ENCODE results near the gene PDZD8. TPM values are rescaled to one million over a fixed set of nuclear protein-coding genes. Genes with fewer than 3 reads are reported as not detected.
"Not testable (repeated sequence)": the region's sequence is repeated elsewhere in the genome, so short reads cannot be mapped to it uniquely, and the experiment has no call there.

PDZD8 gene
- total RNA-seq, 2 donors from 2014 or later, result 13.1 to 16.6 TPM

GRCh38 chr10:117334926-117335325 is 40.3 kb downstream of the PDZD8 start:
- Mint-ChIP-seq H3K36me3 (peaks cover 24 to 25% of the 10 kb centered on the region in 2 donors), H3K27ac (no peak overlapping the region)

GRCh38 chr10:117334066-117334465 is 41.2 kb downstream of the PDZD8 start:
- ATAC-seq, result no peak
- H3K27ac Mint-ChIP-seq, result no peak overlapping the region
- DNase-seq (ENCODE audit: low spot score in 2 of 2), result no peak
- H3K36me3 Mint-ChIP-seq, result peaks cover 24 to 25% of the 10 kb centered on the region in 2 donors
- no peaks in the 10 kb centered on the region for H3K9me3 Mint-ChIP-seq

More at GRCh38 chr10:117334926-117335325, 40.3 kb downstream of the PDZD8 start:
- no peaks in the 10 kb centered on the region for H3K9me3 Mint-ChIP-seq
- ATAC-seq, result no peak
- DNase-seq (ENCODE audit: low spot score in 2 of 2), result no peak

GRCh38 chr10:117327262-117327661 is 48.0 kb downstream of the PDZD8 start:
- H3K9me3 Mint-ChIP-seq, result no peaks in the 10 kb centered on the region
- H3K27ac Mint-ChIP-seq, result no peak overlapping the region
- DNase-seq (ENCODE audit: low spot score in 2 of 2), result no peak
- ATAC-seq, result no peak
- H3K36me3 Mint-ChIP-seq, result peaks cover 0 to 13% of the 10 kb centered on the region in 2 donors

- Mint-ChIP-seq H3K9me3 (no peaks in the 10 kb centered on the region), H3K36me3 (peaks cover 0 to 13% of the 10 kb centered on the region in 2 donors), H3K27ac (no peak overlapping the region)
- no peak for DNase-seq (ENCODE audit: low spot score in 2 of 2)
- no peak for ATAC-seq
These were observed 50.9 kb downstream of the PDZD8 start for GRCh38 chr10:117324367-117324766.

GRCh38 chr10:117322260-117322659 is 53.0 kb downstream of the PDZD8 start:
- DNase-seq (ENCODE audit: low spot score in 2 of 2), result no peak
- no peak overlapping the region for H3K27ac Mint-ChIP-seq
- H3K9me3 Mint-ChIP-seq, result no peaks in the 10 kb centered on the region
- no peak for ATAC-seq
- peaks cover 0 to 13% of the 10 kb centered on the region in 2 donors for H3K36me3 Mint-ChIP-seq

GRCh38 chr10:117320050-117320665 is 55.1 kb downstream of the PDZD8 start:
- DNase-seq (ENCODE audit: low spot score in 2 of 2) (no peak), ATAC-seq (no peak)
- H3K9me3 Mint-ChIP-seq, result no peaks in the 10 kb centered on the region
- no peak overlapping the region for H3K27ac Mint-ChIP-seq
- H3K36me3 Mint-ChIP-seq, result no peaks in the 10 kb centered on the region

GRCh38 chr10:117318909-117319308 is 56.3 kb downstream of the PDZD8 start:
- no peaks in the 10 kb centered on the region for H3K9me3 Mint-ChIP-seq
- no peak for DNase-seq (ENCODE audit: low spot score in 2 of 2)
- H3K36me3 Mint-ChIP-seq, result peaks cover 5 to 6% of the 10 kb centered on the region in 2 donors
- no peak for ATAC-seq
- no peak overlapping the region for H3K27ac Mint-ChIP-seq

GRCh38 chr10:117316701-117317100 is 58.5 kb downstream of the PDZD8 start:
- Mint-ChIP-seq H3K27ac (no peak overlapping the region), H3K9me3 (no peaks in the 10 kb centered on the region), H3K36me3 (peaks cover 15% of the 10 kb centered on the region in 2 donors)
- DNase-seq (ENCODE audit: low spot score in 2 of 2), result no peak
- ATAC-seq, result no peak

- H3K9me3 Mint-ChIP-seq, result no peaks in the 10 kb centered on the region
- ATAC-seq (no peak), DNase-seq (ENCODE audit: low spot score in 2 of 2) (no peak)
- H3K36me3 Mint-ChIP-seq, result peaks cover 22 to 27% of the 10 kb centered on the region in 2 donors
- no peak overlapping the region for H3K27ac Mint-ChIP-seq
These were observed 61.6 kb downstream of the PDZD8 start for GRCh38 chr10:117313641-117314040.

- Mint-ChIP-seq H3K27ac (no peak overlapping the region), H3K9me3 (no peaks in the 10 kb centered on the region), H3K36me3 (peaks cover 22 to 27% of the 10 kb centered on the region in 2 donors)
- ATAC-seq (no peak), DNase-seq (ENCODE audit: low spot score in 2 of 2) (no peak)
These were observed 62.8 kb downstream of the PDZD8 start for GRCh38 chr10:117312430-117312829.

GRCh38 chr10:117311261-117311660 is 64.0 kb downstream of the PDZD8 start:
- DNase-seq (ENCODE audit: low spot score in 2 of 2) (no peak), ATAC-seq (no peak)
- H3K36me3 Mint-ChIP-seq, result peaks cover 22 to 27% of the 10 kb centered on the region in 2 donors
- H3K9me3 Mint-ChIP-seq, result no peaks in the 10 kb centered on the region
- H3K27ac Mint-ChIP-seq, result peak overlapping the region in 1 of 2 donors; percentile 16

GRCh38 chr10:117306674-117307073 is 68.6 kb downstream of the PDZD8 start:
- Mint-ChIP-seq H3K9me3 (peaks cover 6% of the 10 kb centered on the region in 2 donors), H3K36me3 (peaks cover 32 to 39% of the 10 kb centered on the region in 2 donors), H3K27ac (no peak overlapping the region)
- no peak for ATAC-seq
- no peak for DNase-seq (ENCODE audit: low spot score in 2 of 2)

- DNase-seq (ENCODE audit: low spot score in 2 of 2); H3K27ac Mint-ChIP-seq; ATAC-seq: not testable (repeated sequence)
- Mint-ChIP-seq H3K9me3 (peaks cover 6 to 11% of the 10 kb centered on the region in 2 donors), H3K36me3 (peaks cover 34 to 35% of the 10 kb centered on the region in 2 donors)
These were observed 71.8 kb downstream of the PDZD8 start for GRCh38 chr10:117303451-117303850.

GRCh38 chr10:117300671-117301070 is 74.6 kb downstream of the PDZD8 start:
- peaks cover 34 to 35% of the 10 kb centered on the region in 2 donors for H3K36me3 Mint-ChIP-seq
- peaks cover 6 to 11% of the 10 kb centered on the region in 2 donors for H3K9me3 Mint-ChIP-seq
- H3K27ac Mint-ChIP-seq, result no peak overlapping the region
- no peak for ATAC-seq
- DNase-seq (ENCODE audit: low spot score in 2 of 2), result no peak

- Mint-ChIP-seq H3K36me3 (peaks cover 29 to 33% of the 10 kb centered on the region in 2 donors), H3K27ac (no peak overlapping the region), H3K9me3 (peaks cover 6 to 11% of the 10 kb centered on the region in 2 donors)
- ATAC-seq (no peak), DNase-seq (ENCODE audit: low spot score in 2 of 2) (no peak)
These were observed 75.8 kb downstream of the PDZD8 start for GRCh38 chr10:117299435-117299834.

GRCh38 chr10:117298219-117298618 is 77.0 kb downstream of the PDZD8 start:
- ATAC-seq (no peak), DNase-seq (ENCODE audit: low spot score in 2 of 2) (no peak)
- Mint-ChIP-seq H3K9me3 (peaks cover 6 to 11% of the 10 kb centered on the region in 2 donors), H3K27ac (no peak overlapping the region), H3K36me3 (peaks cover 18 to 24% of the 10 kb centered on the region in 2 donors)

- Mint-ChIP-seq H3K36me3 (peaks cover 4 to 12% of the 10 kb centered on the region in 2 donors), H3K9me3 (peaks cover 0 to 2% of the 10 kb centered on the region in 2 donors), H3K27ac (peak overlapping the region in 1 of 2 donors; percentile 19)
- no peak for ATAC-seq
- no peak for DNase-seq (ENCODE audit: low spot score in 2 of 2)
These were observed 80.5 kb downstream of the PDZD8 start for GRCh38 chr10:117294735-117295134.

- no peak for ATAC-seq
- Mint-ChIP-seq H3K36me3 (peaks cover 5 to 6% of the 10 kb centered on the region in 2 donors), H3K27ac (peak overlapping the region in 1 of 2 donors; percentile 19), H3K9me3 (no peaks in the 10 kb centered on the region)
- DNase-seq (ENCODE audit: low spot score in 2 of 2), result no peak
These were observed 81.1 kb downstream of the PDZD8 start for GRCh38 chr10:117294039-117294645.
